ENCODE results near the gene DEF6.
"Not testable (repeated sequence)": the region's sequence is repeated elsewhere in the genome, so short reads cannot be mapped to it uniquely, and the experiment has no call there.

DEF6 gene

GRCh38 chr6:35330541-35331119 lies 33.0 kb downstream of the DEF6 start:
- no peaks in the 10 kb centered on the region for H3K9me3 ChIP-seq
- H3K4me1 ChIP-seq = no peaks in the 10 kb centered on the region
- no peak overlapping the region for H3K27ac ChIP-seq
- no peaks in the 10 kb centered on the region for H3K36me3 ChIP-seq
- peaks cover 0 to 4% of the 10 kb centered on the region in 2 donors for H3K27me3 ChIP-seq
- intact Hi-C loops (cut with DNase I; ENCODE audit: low total_unique reads) = no loop called here
- TF ChIP-seq, protein P1, sequence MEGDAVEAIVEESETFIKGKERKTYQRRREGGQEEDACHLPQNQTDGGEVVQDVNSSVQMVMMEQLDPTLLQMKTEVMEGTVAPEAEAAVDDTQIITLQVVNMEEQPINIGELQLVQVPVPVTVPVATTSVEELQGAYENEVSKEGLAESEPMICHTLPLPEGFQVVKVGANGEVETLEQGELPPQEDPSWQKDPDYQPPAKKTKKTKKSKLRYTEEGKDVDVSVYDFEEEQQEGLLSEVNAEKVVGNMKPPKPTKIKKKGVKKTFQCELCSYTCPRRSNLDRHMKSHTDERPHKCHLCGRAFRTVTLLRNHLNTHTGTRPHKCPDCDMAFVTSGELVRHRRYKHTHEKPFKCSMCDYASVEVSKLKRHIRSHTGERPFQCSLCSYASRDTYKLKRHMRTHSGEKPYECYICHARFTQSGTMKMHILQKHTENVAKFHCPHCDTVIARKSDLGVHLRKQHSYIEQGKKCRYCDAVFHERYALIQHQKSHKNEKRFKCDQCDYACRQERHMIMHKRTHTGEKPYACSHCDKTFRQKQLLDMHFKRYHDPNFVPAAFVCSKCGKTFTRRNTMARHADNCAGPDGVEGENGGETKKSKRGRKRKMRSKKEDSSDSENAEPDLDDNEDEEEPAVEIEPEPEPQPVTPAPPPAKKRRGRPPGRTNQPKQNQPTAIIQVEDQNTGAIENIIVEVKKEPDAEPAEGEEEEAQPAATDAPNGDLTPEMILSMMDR (IDR thresholded peaks at IDR 0.05) = no peak
- no peak for DNase-seq
- H3K4me3 ChIP-seq = no peak overlapping the region

DNA sequence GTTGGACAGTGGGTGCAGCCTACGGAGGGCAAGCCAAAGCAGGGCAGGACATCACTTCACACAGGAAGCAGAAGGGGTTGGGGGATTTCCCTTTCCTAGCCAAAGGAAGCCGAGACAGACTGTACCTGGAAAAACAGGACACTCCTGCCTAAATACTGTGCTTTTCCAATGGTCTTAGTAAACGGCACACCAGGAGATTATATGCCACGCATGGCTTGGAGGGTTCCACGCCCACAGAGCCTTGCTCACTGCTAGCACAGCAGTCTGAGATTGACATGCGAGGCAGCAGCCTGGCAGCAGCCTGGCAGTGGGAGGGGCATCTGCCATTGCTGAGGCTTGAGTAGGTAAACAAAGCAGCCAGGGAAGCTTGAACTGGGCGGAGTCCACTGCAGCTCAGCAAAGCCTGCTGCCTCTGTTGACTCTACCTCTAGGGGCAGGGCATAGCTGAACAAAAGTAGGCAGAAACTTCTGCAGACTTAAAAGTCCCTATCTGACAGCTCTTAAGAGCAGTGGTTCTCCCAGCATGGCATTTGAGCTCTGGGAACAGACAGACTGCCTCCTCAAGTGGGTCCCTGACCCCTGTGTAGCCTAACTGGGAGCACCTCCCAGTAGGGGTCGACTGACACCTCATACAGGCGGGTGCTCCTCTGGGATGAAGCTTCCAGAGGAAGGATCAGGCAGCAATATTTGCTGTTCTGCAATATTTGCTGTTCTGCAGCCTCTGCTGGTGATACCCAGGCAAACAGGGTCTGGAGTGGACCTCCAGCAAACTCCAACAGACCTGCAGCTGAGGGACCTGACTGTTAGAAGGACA lies 34.7 kb downstream of the DEF6 start:
- H3K9me3 ChIP-seq; intact Hi-C loops (cut with DNase I; ENCODE audit: low total_unique reads); H3K27me3 ChIP-seq; H3K4me1 ChIP-seq; DNase-seq; H3K4me3 ChIP-seq; H3K27ac ChIP-seq; H3K36me3 ChIP-seq: not testable (repeated sequence)

GRCh38 chr6:35341557-35341956 lies 43.9 kb downstream of the DEF6 start:
- peaks cover 0 to 7% of the 10 kb centered on the region in 2 donors for H3K27me3 ChIP-seq
- no peaks in the 10 kb centered on the region for H3K9me3 ChIP-seq
- TF ChIP-seq, protein P1 (IDR thresholded peaks at IDR 0.05) = no peak
- no peak for DNase-seq
- H3K4me1 ChIP-seq = peaks cover 0 to 38% (median 17%) of the 10 kb centered on the region in 4 donors
- H3K4me3 ChIP-seq = no peak overlapping the region
- intact Hi-C loops (cut with DNase I; ENCODE audit: low total_unique reads) = loop anchor here (5.0 to 10.0 kb wide), 3 partner anchors 73 to 393 kb away; partner anchors contain the start of genes ARMC12 and RPL10A
- H3K36me3 ChIP-seq = peaks cover 0 to 7% (median 0%) of the 10 kb centered on the region in 3 donors
- no peak overlapping the region for H3K27ac ChIP-seq

DNA sequence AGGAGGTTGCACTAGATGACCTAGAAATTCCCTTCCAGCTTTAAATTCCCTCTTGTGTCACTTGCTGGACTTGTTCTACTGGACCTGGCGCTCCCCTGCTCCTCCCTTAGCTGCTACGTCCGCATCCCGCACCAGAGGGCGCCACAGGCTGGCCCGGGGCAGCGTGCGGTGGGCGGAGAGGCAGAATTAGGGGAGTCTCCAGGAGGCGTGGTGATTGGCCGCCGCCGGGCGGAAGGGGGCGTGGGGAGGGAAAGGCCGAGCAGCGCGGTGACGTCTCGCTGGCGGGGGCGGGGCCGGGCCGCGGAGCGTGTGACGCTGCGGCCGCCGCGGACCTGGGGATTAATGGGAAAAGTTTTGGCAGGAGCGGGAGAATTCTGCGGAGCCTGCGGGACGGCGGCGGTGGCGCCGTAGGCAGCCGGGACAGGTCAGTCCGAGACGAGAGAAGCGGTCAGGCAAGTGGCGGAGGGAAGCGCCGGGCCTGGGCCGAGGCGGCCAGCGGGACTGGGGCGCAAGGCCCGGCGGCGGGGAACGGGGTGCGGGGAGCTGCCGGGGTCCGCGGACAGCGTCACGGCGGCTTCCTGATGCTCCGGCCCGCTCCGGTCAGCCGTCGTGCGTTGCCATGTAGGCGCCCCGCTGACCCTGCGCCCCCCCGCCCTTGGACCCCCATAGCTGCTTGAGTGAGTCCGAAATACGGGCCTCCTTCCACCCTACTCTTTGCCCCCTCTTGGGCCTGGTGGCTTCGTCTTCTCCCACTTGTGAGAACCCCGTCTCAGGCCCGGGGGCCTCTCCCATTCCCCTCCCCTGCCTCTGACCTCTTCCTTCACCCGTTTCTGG lies 44.9 kb downstream of the DEF6 start, which contains the start of gene PPARD:
TSS of gene PPARD (plus strand) at position 301 of the 834 bp plus-strand sequence. CDS start 68,530 bp downstream, outside the sequence.
- peaks cover 0 to 43% (median 17%) of the 10 kb centered on the region in 4 donors for H3K4me1 ChIP-seq
- intact Hi-C loops (cut with DNase I; ENCODE audit: low total_unique reads) = loop anchor here (2.0 to 10.0 kb wide), 4 partner anchors 72 to 392 kb away; partner anchors contain the start of genes ARMC12 and RPL10A
- H3K27me3 ChIP-seq = peaks cover 0 to 7% of the 10 kb centered on the region in 2 donors
- peak; percentile 97 to 99 for DNase-seq
- no peaks in the 10 kb centered on the region for H3K9me3 ChIP-seq
- peak within 1 kb of the TSS; percentile 94 to 95 for H3K27ac ChIP-seq
- peak within 1 kb of the TSS; percentile 99 for H3K4me3 ChIP-seq
- peaks cover 0 to 15% (median under 1%) of the 10 kb centered on the region in 3 donors for H3K36me3 ChIP-seq
- TF ChIP-seq, protein P1 (IDR thresholded peaks at IDR 0.05) = peak; percentile 99

- Histone ChIP-seq H3K27ac (peak overlapping the region; percentile 94 to 95), H3K36me3 (peaks cover 5 to 20% (median 8%) of the 10 kb centered on the region in 3 donors), H3K4me3 (peak overlapping the region; percentile 99), H3K27me3 (peaks cover 0 to 7% of the 10 kb centered on the region in 2 donors), H3K4me1 (peaks cover 0 to 43% (median 17%) of the 10 kb centered on the region in 4 donors), H3K9me3 (no peaks in the 10 kb centered on the region)
- TF ChIP-seq, protein P1 (IDR thresholded peaks at IDR 0.05) = no peak
- DNase-seq = peak; percentile 46 to 74
- intact Hi-C loops (cut with DNase I; ENCODE audit: low total_unique reads) = loop anchor here (2.0 to 10.0 kb wide), 4 partner anchors 72 to 392 kb away; partner anchors contain the start of genes ARMC12 and RPL10A
Observed at GRCh38 chr6:35343092-35343834, 45.6 kb downstream of the DEF6 start.

All from tibial artery (tissue), 4 donors.